Cardiac septum (tissue), 1 donor: ENCODE results near the gene GOLPH3L. TPM values are rescaled to one million over a fixed set of nuclear protein-coding genes. Genes with fewer than 3 reads are reported as not detected.

ENCODE experiments used
- total RNA-seq: library from RNA; stranded (reverse); fragmentation: NEBNext Ultra II Directional; extraction: Animal tissue kit (Norgen Biotek cat#: 25700); gene quantifications from one replicate; pipeline ENCODE4 v1.2.1, GENCODE V29; 2021
- donor health status: DM: no; HTN: no; CAD: no.

GOLPH3L gene
- total RNA-seq, 1 donor from 2014 or later: 12.6 TPM

Other genes starting within 250 kb of the GOLPH3L start
- 30.7 TPM for gene TARS2, start 209.7 kb downstream of the GOLPH3L start, total RNA-seq
- gene ECM1, start 189.0 kb downstream of the GOLPH3L start, total RNA-seq: 14.5 TPM
- 0.46 TPM for gene FALEC, start 181.4 kb downstream of the GOLPH3L start, total RNA-seq
- gene ADAMTSL4, start 147.7 kb downstream of the GOLPH3L start, total RNA-seq: 28.9 TPM
- 145 TPM for gene MCL1, start 117.5 kb downstream of the GOLPH3L start, total RNA-seq
- 141 TPM for gene ENSA, start 67.5 kb downstream of the GOLPH3L start, total RNA-seq
- not detected for gene HORMAD1, start 23.7 kb upstream of the GOLPH3L start, total RNA-seq
- 18.9 TPM for gene CTSS, start 68.6 kb upstream of the GOLPH3L start, total RNA-seq
- 10.8 TPM for gene CTSK, start 111.1 kb upstream of the GOLPH3L start, total RNA-seq
- gene ARNT, start 179.4 kb upstream of the GOLPH3L start, total RNA-seq: 32.0 TPM
- not detected for gene CTXND2, start 190.0 kb upstream of the GOLPH3L start, total RNA-seq
- gene SETDB1, start 229.2 kb upstream of the GOLPH3L start, total RNA-seq: 15.5 TPM